Tibial nerve (tissue), 4 donors: Measurements from ENCODE around the gene GNAQ. TPM values are rescaled to one million over a fixed set of nuclear protein-coding genes. Genes with fewer than 3 reads are reported as not detected.

Experiments used
- DNase-seq, 2 donors: peaks; one replicate each; pipeline ENCODE4 v3.0.0-alpha.2; 2019; ENCODE audit warnings: low spot score in 2 of 2
- H3K27ac ChIP-seq, 4 donors: fragments of 200-600 bp; sonication (generic) in 3 of 4; one replicate each; pipeline ENCODE4 v1.5.1; 2017 to 2019; ENCODE audit warnings: mild to moderate bottlenecking in 1 of 4
- H3K27me3 ChIP-seq, 2 donors: fragments of 200-600 bp; sonication (generic) in 1 of 2; one replicate each; pipeline versions ENCODE4 v1.5.1 to v1.6.0; 2017 to 2019
- H3K36me3 ChIP-seq, 3 donors: fragments of 200-600 bp; sonication (generic); one replicate each; pipeline ENCODE4 v1.5.1; 2018 to 2019
- H3K4me1 ChIP-seq, 4 donors: fragments of 200-600 bp; sonication (generic) in 3 of 4; one replicate each; pipeline ENCODE4 v1.5.1; 2017 to 2019
- H3K4me3 ChIP-seq, 4 donors: fragments of 200-600 bp; sonication (generic) in 3 of 4; one replicate each; pipeline ENCODE4 v1.5.1; 2017 to 2019; ENCODE audit warnings: mild to moderate bottlenecking in 1 of 4, moderate library complexity in 1 of 4
- H3K9me3 ChIP-seq, 4 donors: fragments of 200-600 bp; sonication (generic) in 3 of 4; one replicate each; pipeline ENCODE4 v1.5.1; 2017 to 2019
- CTCF ChIP-seq, 5 experiments: fragments of 200-600 bp in 3 of 5; fragments of 450-650 bp in 2 of 5; sonication (generic) in 3 of 5; IDR thresholded peaks; one replicate each; pipeline ENCODE4 v1.5.1; 2016 to 2019; ENCODE audit warnings: antibody characterized with exemption in 5 of 5, mild to moderate bottlenecking in 3 of 5, moderate library complexity in 2 of 5
- EP300 ChIP-seq, 2 donors: sonication (generic); formaldehyde crosslinking; IDR thresholded peaks; one replicate each; pipeline ENCODE4 v1.6.1; 2017; ENCODE audit warnings: antibody characterized with exemption in 2 of 2, mild to moderate bottlenecking in 1 of 2
- POLR2A ChIP-seq, 2 donors: fragments of 450-650 bp; IDR thresholded peaks; one replicate each; pipeline ENCODE4 v1.6.1; 2017; ENCODE audit warnings: antibody characterized with exemption in 2 of 2, mild to moderate bottlenecking in 2 of 2, moderate library complexity in 2 of 2
- WGBS, 2 donors: methylation state at CpG; one replicate each; pipeline ENCODE4 v1.1.5; 2018; 5-methylcytosine and 5-hydroxymethylcytosine counted together
- total RNA-seq, 4 donors: library from RNA; depleted of rRNA; stranded (reverse); fragments of >200 nt; gene quantifications; one replicate each; pipeline ENCODE4 v1.1.0, GENCODE V29; 2016

Gene GNAQ
- total RNA-seq, 4 donors from 2014 or later: 38.7 to 50.3 (median 41.6) TPM

- peaks cover 0 to 13% (median 2%) of the 10 kb centered on the region in 4 donors for H3K4me1 ChIP-seq
- no peak overlapping the region for H3K4me3 ChIP-seq
- H3K9me3 ChIP-seq: no peaks in the 10 kb centered on the region
- H3K27me3 ChIP-seq: no peaks in the 10 kb centered on the region
- DNase-seq: no peak
- H3K36me3 ChIP-seq: peaks cover 0 to 10% (median 0%) of the 10 kb centered on the region in 3 donors
- WGBS, 2 donors: 88 to 90% methylated on average over 7 of the region's 7 CpGs
- TF ChIP-seq CTCF (IDR thresholded peaks at IDR 0.05) (no peak), POLR2A (IDR thresholded peaks at IDR 0.05) (no peak), EP300 (IDR thresholded peaks at IDR 0.05) (no peak)
- no peak overlapping the region for H3K27ac ChIP-seq
Measured at GRCh38 chr9:77802515-77803293, 228.9 kb downstream of the GNAQ start.

- peaks cover 0 to 14% (median 0%) of the 10 kb centered on the region in 3 donors for H3K36me3 ChIP-seq
- H3K4me1 ChIP-seq: peaks cover 0 to 11% (median 2%) of the 10 kb centered on the region in 4 donors
- H3K9me3 ChIP-seq: no peaks in the 10 kb centered on the region
- H3K27ac ChIP-seq: no peak overlapping the region
- DNase-seq: no peak
- H3K4me3 ChIP-seq: no peak overlapping the region
- H3K27me3 ChIP-seq: no peaks in the 10 kb centered on the region
- no peak for TF ChIP-seq POLR2A (IDR thresholded peaks at IDR 0.05)
- TF ChIP-seq EP300 (IDR thresholded peaks at IDR 0.05): no peak
- TF ChIP-seq CTCF (IDR thresholded peaks at IDR 0.05): no peak
- WGBS, 2 donors: 83 to 92% methylated on average over 3 of the region's 3 CpGs
Measured at GRCh38 chr9:77802064-77802463, 229.5 kb downstream of the GNAQ start.

GRCh38 chr9:77800924-77801551, 230.6 kb downstream of the GNAQ start:
- 91 to 94% methylated on average over 3 of the region's 3 CpGs for WGBS, 2 donors
- Histone ChIP-seq H3K9me3 (no peaks in the 10 kb centered on the region), H3K36me3 (peaks cover 0 to 19% (median 0%) of the 10 kb centered on the region in 3 donors), H3K4me3 (no peak overlapping the region), H3K27me3 (no peaks in the 10 kb centered on the region), H3K4me1 (peaks cover 0 to 11% (median 2%) of the 10 kb centered on the region in 4 donors), H3K27ac (no peak overlapping the region)
- no peak for DNase-seq
- TF ChIP-seq POLR2A (IDR thresholded peaks at IDR 0.05) (no peak), EP300 (IDR thresholded peaks at IDR 0.05) (no peak), CTCF (IDR thresholded peaks at IDR 0.05) (no peak)

GRCh38 chr9:77798140-77798539, 233.5 kb downstream of the GNAQ start:
- H3K36me3 ChIP-seq: peaks cover 0 to 20% (median 0%) of the 10 kb centered on the region in 3 donors
- no peaks in the 10 kb centered on the region for H3K27me3 ChIP-seq
- no peak overlapping the region for H3K27ac ChIP-seq
- no peak for DNase-seq
- TF ChIP-seq CTCF (IDR thresholded peaks at IDR 0.05) (no peak), EP300 (IDR thresholded peaks at IDR 0.05) (no peak), POLR2A (IDR thresholded peaks at IDR 0.05) (no peak)
- H3K4me3 ChIP-seq: no peak overlapping the region
- WGBS, 2 donors: 80 to 88% methylated on average over 1 of the region's 1 CpG
- peaks cover 0 to 23% (median 4%) of the 10 kb centered on the region in 4 donors for H3K4me1 ChIP-seq
- H3K9me3 ChIP-seq: no peaks in the 10 kb centered on the region

- Histone ChIP-seq H3K27ac (no peak overlapping the region), H3K9me3 (no peaks in the 10 kb centered on the region), H3K36me3 (peaks cover 0 to 10% (median 0%) of the 10 kb centered on the region in 3 donors), H3K4me3 (no peak overlapping the region), H3K27me3 (no peaks in the 10 kb centered on the region), H3K4me1 (peaks cover 0 to 23% (median 4%) of the 10 kb centered on the region in 4 donors)
- 85 to 94% methylated on average over 3 of the region's 3 CpGs for WGBS, 2 donors
- DNase-seq: no peak
- TF ChIP-seq EP300 (IDR thresholded peaks at IDR 0.05) (no peak), CTCF (IDR thresholded peaks at IDR 0.05) (no peak), POLR2A (IDR thresholded peaks at IDR 0.05) (no peak)
Measured at GRCh38 chr9:77794985-77795384, 236.6 kb downstream of the GNAQ start.
